GM19099 (cell line): ENCODE results near the gene PCNX1.

Experiments
- POLR2A ChIP-seq: IDR thresholded peaks from 3 replicates; pipeline ENCODE4 v1.6.1; 2011; ENCODE audit warnings: low read depth; ENCODE audit not compliant: insufficient read length; ENCODE audit errors: extremely low read depth

Gene PCNX1

DNA sequence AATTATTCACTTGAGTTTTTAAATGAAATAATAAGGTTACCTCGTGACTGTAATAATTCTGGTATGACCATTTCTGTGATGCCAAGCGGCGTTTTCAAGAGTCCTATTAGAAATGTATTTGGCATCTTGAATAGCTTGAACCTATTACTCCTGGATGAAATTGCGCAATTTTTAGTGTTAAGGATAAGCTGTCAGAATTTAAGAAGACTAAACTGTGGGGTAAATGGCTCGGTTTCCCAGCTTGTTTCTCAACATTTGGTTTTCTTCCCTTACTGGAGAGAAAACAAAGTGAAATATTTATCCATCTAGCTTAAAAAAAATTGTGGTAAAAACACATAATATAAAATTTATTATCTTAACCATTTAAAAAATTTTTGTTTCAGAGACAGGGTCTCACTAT, 26.8 kb downstream of the PCNX1 start:
- TF ChIP-seq POLR2A: no peak

GRCh38 chr14:70934502-70935134, 27.4 kb downstream of the PCNX1 start:
- TF ChIP-seq POLR2A: no peak

- TF ChIP-seq POLR2A: no peak
Measured at GRCh38 chr14:70935135-70935534, 27.9 kb downstream of the PCNX1 start.

DNA sequence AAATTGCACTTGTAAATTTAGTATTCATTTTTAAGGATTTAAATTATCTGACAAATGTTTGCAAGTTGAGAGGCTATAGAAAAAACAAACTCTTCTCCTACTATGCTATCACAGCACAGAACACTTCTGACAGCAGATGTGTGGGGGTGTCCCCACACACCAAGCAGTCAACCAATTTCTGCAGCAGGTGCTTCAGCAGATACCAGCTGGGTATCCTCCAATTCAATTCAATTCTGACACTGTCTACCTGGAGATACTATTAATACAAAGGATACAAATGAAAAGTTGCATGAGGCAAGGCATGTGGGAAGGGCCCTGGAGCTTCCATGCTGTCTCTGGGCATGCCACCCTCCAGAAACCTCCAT, 35.1 kb downstream of the PCNX1 start:
- no peak for TF ChIP-seq POLR2A

DNA sequence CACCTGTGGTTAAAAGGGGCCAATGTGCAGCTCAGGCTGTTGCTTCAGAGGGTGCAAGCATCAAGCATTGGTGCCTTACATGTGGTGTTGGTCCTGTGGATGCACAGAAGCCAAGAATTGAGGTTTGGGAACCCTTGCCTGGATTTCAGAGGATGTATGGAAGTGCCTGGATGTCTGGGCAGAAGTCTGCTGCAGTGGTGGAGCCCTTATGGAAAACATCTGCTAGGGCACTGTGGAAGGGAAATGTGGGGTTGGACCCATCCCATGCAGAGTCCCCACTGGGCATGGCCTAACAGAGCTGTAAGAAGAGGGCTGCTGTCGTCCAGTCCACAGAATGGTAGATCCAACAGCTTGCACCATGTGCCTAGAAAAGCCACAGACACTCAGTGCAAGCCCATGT, 36.6 kb downstream of the PCNX1 start:
- TF ChIP-seq POLR2A: no peak

- no peak for TF ChIP-seq POLR2A
Measured at GRCh38 chr14:70947739-70948138, 40.5 kb downstream of the PCNX1 start.

GRCh38 chr14:70952485-70952884, 45.2 kb downstream of the PCNX1 start:
- TF ChIP-seq POLR2A: no peak

GRCh38 chr14:70954068-70954467, 46.8 kb downstream of the PCNX1 start:
- no peak for TF ChIP-seq POLR2A

- TF ChIP-seq POLR2A: no peak
Measured at GRCh38 chr14:70955543-70956480, 48.6 kb downstream of the PCNX1 start.

GRCh38 chr14:70956511-70956910, 49.3 kb downstream of the PCNX1 start:
- TF ChIP-seq POLR2A: no peak

DNA sequence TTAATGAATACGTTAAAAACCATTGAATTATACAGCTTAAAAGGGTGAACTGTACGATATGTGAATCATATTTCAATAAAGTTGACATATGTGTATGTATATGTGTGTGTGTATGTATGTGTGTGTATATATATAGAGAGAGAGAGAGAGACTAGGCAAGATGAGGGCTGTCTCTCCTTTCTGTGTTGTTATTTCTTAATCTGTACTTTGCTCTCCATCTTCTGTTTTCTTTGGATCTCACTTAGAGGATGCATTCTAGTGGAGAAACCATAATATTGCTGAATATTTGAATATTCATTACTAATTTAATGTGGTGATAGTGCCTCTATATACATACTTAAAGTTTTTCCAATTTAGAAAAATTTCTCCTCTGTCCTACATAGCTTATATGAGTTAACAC, 50.5 kb downstream of the PCNX1 start:
- no peak for TF ChIP-seq POLR2A

DNA sequence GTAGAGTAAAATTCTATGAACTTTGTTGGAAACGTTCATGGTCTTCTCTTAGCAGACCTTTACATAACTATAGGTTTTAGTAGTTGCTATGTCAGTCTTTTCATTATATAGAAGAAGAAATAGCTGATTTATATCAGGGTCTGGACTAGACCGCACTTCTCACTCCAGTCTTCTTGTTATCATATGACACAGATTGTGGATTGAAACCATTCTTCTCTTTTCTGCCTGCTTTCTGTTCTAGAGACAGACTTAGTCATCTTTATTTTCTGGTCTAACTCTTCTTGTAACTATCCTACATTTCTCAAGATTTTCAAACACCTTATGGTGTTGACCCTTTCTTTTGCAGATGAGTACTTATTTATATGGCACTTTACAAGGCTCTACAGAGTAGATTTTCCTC, 55.7 kb downstream of the PCNX1 start:
- TF ChIP-seq POLR2A: no peak

DNA sequence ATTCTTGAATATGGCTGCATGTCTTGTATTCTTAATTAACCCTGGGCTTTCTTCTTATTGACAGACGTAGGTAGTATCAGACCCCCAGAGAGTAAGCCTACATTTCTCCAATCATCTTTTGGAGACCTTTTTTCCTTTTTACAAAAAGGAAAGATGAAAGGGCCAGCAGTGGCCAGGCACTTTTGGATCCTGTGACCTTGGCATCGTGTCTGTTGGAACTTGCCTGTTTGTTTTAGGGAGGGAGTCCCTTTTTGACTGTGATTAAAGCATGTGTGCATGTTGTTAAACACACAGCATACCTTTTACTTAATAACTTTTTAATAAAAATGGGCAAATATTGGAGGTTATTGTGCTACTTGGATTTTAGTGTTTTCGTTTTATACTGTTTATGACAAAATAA, 57.2 kb downstream of the PCNX1 start:
- TF ChIP-seq POLR2A: no peak

GRCh38 chr14:70971560-70971959, 64.3 kb downstream of the PCNX1 start:
- no peak for TF ChIP-seq POLR2A

- TF ChIP-seq POLR2A: no peak
Measured at GRCh38 chr14:70972107-70972976, 65.1 kb downstream of the PCNX1 start.
